Fibroblast of pulmonary artery (primary cell): ENCODE results near the gene NT5DC3.

Experiments used
- DNase-seq: peaks from one replicate; pipeline ENCODE4 v3.0.0-alpha.2; 2010; ENCODE audit warnings: low read depth
- H3K4me3 ChIP-seq: replicated peaks from 2 replicates; pipeline ENCODE4 v1.5.1; 2011; ENCODE audit warnings: low read depth, mild to moderate bottlenecking, control low read depth, low read length, moderate library complexity
- CTCF ChIP-seq: IDR thresholded peaks from 2 replicates; pipeline ENCODE4 v1.5.1; 2011; ENCODE audit warnings: mild to moderate bottlenecking, control low read depth, low read length, inconsistent platforms; ENCODE audit errors: missing control alignments

NT5DC3 gene

GRCh38 chr12:103742349-103742932, 98.6 kb downstream of the NT5DC3 start:
- peak; percentile 15 for DNase-seq
- no peak overlapping the region for H3K4me3 ChIP-seq
- no peak for TF ChIP-seq CTCF

DNA sequence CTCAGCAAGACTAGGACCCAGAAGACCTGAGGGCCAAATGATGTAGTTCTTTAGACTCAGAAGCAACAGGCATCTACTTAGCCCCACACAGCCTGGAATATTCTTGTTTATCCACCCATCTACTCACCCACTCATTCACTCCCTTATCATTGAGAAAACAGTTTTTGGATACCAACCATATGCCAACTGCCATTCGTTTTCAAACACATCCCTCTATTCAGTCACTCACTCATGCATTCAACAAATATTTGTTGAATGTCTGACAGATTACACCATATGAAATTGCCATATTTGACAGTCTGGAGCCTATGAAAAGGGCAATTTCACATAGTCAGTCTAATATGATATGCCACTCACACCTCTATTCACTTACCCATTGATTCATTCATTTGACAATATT, 103.2 kb downstream of the NT5DC3 start:
- H3K4me3 ChIP-seq, result no peak overlapping the region
- TF ChIP-seq CTCF, result no peak
- DNase-seq, result no peak

DNA sequence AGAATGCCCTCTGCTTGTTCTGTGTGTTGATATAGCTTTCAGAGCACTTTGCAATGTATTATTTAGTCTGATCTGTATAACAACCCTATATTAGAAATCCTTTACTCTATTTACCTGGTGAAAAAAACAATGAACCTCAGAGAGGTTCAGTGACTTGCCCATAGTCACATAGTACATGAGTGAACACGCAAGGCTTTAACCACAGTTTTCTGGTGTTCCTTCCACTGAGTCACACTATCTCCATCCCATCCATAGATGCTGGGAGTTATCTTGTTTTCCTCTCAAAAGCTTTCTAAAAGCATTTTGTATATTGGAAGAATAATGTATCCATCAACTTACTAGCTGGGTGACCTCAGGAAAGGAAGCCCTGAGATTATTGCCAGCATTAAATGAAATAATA, 104.5 kb downstream of the NT5DC3 start:
- no peak overlapping the region for H3K4me3 ChIP-seq
- DNase-seq, result no peak
- TF ChIP-seq CTCF, result no peak

DNA sequence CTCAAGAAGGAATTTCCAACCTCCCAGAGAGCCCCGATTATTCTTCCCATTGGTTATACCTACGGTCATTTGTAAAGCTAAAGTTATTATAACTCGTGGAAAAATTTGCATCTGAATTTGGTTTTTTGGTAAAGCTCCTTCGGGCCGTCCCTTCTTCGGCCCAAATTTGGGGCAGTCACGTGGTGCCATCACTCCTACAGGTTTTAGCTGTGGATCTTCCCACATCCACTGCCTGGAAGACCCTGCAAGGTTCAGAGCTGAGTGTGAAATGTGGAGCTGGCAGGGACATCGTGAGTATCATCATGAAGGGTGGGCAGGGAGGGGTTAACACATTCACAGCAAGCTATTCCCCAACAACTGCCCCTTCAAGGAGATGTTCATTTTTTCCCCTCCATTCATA, 105.7 kb downstream of the NT5DC3 start:
- H3K4me3 ChIP-seq, result no peak overlapping the region
- no peak for DNase-seq
- no peak for TF ChIP-seq CTCF

- no peak for DNase-seq
- TF ChIP-seq CTCF, result no peak
- no peak overlapping the region for H3K4me3 ChIP-seq
These were observed 106.2 kb downstream of the NT5DC3 start for GRCh38 chr12:103734863-103735262.

DNA sequence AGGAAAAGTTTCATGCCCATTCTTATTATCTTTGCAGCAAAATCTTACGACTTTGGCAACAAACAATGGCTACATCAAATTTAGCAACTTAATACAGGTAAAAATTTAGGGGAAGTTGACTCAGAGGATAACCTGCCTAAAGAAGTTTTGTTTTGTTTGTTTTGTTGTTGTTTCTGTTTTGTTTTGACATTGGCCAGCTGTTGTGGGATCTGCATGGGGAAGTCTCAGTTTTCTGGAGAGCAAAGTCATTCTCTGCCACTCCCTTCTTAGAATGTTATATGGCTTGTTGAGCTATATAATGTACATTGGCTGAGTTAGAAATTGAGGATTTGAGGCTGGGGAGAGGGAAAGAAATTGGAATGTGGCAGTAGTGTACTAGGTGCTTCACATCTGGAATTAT, 109.5 kb downstream of the NT5DC3 start:
- DNase-seq, result no peak
- TF ChIP-seq CTCF, result no peak
- no peak overlapping the region for H3K4me3 ChIP-seq

GRCh38 chr12:103729499-103729898, 111.5 kb downstream of the NT5DC3 start:
- no peak for TF ChIP-seq CTCF
- no peak for DNase-seq
- no peak overlapping the region for H3K4me3 ChIP-seq
